ENCODE results near the gene MID1.

MID1 gene

DNA sequence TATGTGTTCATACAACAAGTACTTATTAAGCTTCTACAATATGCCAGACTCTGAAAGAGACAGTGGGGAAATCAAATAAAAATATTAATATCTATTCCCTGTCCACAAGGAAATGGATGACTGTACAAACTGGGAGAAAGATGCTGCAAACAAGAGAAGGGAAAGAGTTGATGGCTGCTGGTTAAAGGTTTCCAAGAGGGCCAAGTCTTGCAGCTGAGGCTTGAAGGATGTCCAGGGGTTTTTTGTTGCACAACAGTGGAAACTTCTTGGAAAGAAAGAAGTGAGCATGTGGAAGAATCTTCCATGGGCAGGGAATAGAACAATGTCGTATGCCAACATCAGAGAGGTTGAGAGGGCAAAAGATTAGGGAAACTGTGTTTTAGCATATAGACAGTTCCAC, 95.8 kb downstream of the MID1 start:
- no peak for DNase-seq

DNA sequence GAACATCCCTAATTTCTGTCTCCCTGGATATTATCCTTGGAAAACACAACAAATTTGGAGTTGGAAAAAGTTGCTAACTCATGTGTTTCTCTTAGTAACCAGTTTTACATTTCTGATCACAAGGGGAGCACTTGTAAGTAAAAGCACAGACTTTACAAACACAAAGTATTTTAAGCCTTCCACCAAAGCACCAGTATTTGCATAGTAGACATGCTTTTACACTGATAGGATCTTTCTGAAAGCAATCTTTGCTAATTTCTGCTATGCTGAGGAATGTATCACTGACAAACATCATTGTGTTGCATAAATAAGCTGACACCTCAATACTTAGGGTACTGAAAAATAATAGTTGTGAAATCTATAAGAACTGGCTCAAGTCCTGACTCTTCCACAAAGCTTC, 100.6 kb downstream of the MID1 start:
- DNase-seq: no peak

DNA sequence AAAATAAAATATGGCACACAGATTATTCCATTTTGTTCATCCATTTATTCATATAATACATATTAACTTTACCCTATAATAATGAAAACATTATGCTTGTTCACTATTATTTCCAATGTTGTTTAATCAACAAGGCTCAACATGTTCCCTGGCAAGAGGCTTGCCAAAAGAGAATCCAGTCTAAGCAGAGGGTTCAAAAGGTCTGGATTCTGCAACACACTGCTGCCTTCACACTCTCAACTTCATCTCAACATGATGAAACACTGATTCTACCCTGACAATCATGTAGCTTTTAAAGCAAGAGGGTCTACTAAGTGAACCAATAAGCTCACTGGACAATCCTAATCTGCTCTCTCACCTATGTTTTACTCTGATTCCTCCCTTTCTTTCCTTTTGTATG, 101.1 kb downstream of the MID1 start:
- DNase-seq: no peak

DNA sequence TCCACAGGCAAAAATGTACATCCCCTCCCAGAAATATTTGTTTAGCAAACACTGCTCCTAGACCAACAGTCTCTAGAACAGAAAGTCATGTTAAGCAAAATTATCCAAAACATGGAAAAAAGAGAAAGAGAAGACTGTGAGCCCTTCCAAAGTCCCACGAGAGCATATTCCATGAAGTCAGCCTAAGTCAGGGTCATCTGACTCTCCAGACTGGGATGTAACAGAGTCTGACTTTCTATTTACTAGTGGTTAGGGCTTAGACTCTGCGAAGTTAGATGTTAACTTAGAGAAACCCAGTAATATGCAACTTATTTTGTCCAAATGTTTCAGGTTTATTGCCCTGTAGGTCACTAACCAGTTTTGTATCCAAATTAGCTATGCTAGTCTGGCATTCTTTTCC, 102.3 kb downstream of the MID1 start:
- DNase-seq: no peak

DNA sequence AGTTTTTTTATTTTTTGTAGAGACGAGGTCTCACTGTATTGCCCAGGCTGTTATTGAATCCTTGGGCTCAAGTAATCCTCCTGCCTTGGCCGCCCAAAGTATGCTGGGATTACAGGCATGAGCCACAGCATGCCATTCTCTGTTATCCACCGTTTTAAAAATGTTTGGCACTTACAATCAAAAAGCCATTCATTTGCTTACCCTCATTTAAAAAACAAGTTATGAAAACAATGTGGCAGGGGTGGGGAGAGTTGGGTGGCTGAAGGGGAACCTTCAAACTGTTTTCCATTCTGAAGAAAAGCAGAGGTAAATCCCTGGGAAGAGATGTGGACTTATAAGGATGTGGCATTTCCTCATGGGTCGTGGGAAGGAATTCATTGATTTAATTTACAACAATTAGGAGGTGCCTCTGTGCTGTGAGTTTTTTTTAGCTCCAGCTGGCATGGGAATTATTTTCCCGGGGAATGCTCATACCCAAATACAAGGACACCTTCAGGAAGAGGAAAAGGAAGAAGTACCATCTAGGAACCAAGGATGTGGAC, 103.5 kb downstream of the MID1 start:
- no peak for DNase-seq

DNA sequence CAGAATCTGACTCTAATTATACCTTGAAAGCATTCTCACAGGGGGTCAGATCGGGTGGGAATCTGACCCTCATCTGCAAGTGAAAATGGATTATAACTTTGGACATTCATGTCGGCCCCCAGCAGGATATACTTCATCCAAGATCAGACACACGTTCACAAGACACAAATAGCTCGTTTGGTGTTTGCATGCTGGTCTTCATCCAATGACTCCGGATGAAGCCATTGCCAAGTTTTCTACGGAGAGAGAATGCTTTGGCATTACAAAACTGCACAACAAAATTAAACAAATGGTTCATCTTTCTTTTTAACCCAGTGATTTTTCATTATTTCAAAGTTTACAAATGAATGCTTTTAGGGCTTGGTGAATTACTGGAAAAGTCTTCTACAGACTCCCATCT, 105.5 kb downstream of the MID1 start:
- no peak for DNase-seq

DNA sequence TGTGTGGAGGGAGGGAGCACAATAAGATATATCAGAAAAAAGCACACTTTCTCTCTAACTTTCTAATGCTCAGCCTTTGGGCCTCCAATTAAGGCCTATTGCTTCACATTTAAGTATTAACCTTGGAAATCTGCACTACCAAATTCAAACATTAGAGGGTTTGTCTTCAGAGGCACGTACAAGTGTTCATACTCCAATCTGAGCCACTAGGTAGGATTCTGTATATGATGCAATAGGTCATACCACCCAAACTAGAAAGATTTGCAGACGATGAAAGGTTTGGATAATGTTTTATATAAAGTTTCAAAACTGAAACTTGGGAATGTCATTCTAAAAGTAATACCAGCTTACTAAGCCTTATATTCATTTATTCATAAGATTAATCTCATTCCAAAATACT, 106.4 kb downstream of the MID1 start:
- no peak for DNase-seq

DNA sequence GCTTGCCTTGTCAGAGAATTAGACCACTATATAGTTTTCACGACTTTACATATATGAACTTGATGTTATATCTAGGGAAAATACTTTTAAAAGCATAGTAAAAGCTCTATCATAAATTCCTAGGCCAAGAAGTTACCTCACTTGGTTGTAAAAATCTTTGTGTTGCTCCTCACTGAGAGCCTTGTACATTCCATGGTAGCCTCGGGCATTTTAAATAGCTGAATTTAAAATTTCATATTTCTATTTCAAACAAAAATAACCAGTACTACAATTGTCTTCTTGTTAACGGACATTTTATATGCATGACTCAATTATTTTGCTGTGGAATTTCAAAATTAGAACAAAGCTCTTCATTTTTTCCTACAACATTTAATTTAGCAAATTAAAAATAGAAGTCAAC, 107.6 kb downstream of the MID1 start:
- no peak for DNase-seq

DNA sequence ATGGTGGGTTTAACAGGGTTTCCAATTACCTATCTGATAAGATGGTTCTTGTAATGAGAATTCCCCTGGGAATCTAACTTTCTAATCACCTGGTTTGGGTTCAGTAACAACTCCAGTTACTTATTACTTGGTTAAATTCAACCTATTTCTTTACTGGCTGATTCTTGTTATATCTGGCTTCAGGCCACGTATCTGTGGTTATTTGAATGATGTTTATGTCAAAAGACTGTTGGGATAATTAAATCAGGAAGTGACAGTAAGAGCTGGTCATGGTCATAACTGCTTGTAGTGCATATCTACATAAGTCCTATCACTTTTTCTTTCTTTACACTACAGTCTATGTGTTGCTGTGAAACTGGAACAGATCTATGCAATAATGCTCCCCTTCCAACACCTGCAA, 108.1 kb downstream of the MID1 start:
- DNase-seq: no peak

DNA sequence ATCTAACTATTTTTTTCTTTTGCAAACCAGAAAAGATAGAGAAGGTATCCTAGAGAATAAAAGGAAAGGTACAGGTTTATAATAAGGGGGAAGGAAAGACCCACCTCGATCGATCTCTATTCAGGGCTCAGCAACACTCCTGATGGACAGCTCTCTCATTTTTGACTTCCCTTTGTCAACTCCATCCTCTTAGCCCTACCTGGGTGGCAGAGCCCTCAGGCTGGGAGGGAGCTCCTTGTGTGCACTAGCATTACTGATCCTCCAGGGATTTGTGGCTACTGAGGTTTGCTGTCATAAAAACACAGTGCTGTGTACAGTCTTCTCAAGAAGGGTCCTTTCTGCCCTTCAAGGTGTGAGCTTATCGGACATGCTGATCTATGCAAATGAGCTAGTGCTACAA, 111.0 kb downstream of the MID1 start:
- no peak for DNase-seq

DNA sequence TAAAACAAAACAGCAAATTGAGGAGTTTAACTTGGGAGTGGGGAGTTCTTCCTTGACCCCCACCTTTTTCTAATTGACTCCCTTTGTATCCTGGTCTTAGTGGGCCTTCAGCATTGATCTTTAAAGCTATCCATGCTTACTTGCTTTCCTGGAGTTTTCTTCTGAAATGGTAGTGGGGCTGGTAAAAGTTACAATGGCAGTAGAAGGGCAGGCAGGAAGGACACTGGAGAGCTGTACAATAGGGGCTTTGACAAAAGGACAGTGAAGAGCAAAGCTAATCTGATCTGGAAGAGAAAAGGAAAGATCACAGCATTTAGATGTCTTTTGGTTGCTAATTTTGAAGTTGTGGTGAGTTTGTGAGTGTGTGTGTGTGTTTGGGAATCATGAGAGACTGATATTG, 111.5 kb downstream of the MID1 start:
- DNase-seq: no peak

DNA sequence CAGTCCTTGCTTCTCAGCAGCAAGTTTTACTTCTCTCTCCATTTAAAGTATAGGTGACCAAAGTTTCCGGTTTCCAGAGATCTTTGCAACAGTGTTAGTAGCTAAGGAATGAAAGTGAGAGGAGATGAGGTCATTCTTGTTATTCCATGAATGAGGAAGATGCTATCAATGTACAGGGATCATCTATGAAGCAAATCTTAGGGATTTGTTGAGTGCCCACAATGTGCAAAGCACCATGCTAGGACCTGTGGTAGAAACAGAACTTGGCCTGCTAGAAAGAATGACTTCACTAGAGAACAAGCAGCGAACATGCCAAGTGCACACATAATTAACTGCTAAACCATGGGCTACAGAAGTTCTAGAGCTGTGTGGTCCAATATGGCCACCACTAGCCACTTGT, 112.5 kb downstream of the MID1 start:
- no peak for DNase-seq

DNA sequence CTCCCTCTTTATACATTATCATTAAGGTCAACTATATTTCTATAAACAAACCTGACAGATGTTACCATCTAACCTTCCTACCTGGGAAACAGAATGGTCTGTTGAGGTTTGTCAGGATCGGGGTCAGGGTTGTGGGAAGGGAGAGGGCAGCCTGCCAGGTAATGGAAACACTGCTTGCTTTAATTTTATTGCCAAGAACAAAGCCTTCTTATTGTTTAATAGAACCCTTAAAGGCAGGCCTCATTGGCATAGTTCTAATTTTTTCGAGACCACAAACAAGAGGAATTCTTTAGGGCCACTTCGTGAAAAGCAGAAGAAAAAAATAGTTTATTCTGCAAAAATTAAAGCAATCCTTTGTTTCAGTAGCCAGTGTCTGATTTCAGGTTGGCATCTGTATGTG, 113.2 kb downstream of the MID1 start:
- no peak for DNase-seq

DNA sequence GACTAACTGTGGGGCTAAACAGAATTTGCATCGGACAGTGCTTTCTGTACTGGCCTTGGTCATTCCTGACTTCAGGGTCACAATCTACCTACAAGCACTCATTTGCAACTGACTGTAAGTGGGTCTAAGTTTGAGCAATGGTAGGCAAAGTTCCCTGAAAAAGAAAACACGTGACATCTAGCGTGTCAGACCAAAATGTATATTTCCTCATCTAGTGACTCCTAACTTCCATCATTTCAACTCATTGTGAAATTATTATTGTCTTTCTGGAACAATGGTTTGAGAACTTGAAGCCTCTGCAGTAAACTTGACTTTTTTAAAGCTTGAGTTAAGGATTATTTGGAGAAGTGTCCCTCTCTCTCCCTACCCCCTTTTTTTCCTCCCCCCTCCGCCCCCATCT, 113.6 kb downstream of the MID1 start:
- DNase-seq: peak in 2 of 3 donors; percentile 1

DNA sequence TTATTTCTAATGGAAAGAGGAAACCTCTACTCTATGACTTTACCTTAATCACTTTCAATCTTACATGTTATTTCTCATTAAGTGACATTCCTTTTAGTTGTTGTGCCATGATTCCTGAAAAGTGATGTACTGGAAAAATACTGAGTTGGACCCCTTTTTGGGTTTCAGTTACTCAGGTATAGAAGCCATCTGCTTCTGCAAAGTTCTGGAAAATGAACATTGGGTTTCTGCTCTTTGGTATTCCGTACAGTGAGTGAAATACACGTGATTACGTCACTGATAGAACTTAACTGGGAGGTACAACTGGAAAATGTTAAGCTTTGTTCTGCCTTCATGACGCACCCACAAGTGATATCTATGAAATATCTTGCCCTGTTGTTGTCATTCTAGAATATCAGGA, 114.7 kb downstream of the MID1 start:
- no peak for DNase-seq

DNA sequence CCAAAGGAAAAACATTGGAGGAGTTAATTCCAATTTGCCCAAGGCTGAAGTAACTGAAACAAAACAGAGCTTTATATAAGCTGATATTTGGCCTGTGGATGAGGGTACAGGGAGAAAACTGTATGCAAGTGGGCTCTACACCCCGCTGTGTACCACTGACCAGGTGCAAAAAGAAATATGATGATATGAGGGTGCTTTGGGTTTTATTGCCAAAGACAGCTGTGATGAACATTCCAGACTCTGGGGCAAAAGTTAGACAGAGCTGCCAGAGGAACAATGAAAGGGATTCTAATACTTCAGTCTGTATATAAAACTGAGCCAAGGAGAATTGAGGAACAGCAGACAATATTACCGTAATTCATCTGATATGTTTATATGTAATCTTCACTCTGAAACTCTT, 117.4 kb downstream of the MID1 start:
- DNase-seq: no peak

DNA sequence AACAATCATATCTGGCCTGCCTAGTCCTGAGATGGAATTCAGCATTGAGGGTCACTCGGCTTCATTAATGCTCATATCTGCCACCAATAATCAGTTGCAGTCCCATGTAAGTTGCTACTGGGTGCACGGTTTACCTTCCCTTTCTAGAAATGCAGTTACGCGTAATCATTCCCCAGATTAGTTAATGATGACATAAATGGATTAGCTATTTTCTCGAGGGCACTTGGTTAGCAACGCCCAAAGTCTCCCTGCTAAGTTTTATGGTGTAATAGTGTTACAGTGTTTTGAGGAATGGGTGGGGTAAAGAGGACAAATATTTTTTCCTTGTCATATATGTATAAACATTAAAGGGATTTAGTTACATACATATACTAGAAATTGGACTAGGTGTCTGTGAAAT, 118.8 kb downstream of the MID1 start:
- no peak for DNase-seq

DNA sequence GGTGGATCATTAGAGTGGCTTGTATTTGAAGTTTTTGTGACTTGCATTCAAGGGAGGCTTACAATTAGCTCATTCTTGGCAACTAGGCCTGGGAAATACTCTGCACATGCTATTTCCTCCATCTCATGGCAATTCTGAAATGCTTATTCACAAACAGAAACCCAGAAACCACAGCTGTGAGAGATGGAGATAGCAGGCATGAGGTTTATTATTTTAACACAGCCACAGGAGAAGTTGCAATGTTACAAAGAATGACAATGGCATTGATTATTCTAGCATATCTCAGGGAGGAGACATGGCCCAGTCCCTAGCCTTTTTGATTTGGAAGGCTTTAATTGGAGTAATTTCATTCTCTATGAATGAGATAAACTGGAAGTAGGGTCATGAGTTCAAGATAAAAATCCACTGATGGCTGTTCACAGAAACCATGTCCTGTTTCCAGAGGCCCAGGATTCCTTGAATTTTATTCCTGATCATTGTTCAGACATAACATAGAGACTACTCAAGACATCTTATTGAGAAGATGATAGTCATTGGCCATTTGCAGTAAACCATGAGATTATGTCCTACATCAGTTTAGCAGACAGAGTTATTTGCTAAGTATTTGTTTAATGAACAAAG, 123.9 kb downstream of the MID1 start:
- no peak for DNase-seq

DNA sequence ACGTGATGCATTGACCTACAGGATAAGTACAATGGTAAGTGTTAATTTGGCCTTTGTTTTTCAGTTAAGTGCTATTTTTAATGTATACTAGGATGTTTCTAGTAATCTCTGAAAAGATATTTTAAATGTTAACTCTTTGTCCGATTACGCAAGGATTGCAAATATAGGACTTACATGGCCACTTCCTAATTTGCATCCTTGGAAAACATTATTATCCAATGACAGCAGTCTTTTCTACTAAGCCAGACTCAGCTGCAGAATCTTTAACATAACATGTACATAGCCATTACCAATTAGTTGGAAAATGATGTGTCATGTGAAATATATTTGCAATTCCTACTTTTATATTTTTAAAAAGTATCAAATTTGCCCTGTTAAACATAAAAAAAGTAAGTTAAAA, 124.7 kb downstream of the MID1 start:
- no peak for DNase-seq

DNA sequence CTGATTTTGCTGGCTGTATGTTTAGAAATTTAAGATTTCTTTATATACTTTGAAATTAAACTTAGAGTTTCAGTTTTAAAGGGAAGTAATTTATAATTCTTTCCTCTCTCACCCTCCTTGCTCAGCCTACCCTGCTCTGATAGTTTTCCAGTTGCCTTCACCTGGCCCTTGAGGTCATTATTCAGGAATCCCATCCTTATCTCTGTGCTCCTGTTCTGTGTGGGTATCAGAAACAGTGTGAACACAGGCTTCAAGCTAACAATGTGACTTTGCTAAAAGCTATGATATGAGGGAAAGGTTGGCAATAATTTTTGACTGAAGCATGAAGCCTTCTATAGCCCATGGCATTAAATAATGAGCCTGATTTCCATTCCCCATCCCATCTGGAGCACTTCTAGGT, 128.1 kb downstream of the MID1 start:
- DNase-seq: no peak

DNA sequence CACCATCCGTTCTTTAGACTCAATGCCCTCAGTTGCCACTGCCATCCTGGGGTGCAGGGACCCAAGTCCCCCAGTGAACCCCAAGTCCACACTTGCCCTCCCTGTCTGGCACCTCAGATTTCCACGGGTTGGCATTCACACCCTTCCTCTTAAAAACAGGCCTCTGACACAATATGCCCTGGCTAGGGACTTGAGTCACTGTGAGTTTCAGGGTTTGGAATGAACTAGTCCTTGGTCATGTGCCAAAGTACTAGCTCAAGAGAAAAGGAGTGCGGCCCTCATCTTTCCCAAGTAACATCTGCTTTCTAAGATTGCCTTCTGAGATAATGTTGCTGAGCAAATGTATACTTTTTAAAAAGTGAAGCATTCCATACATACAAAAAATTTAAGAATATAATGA, 134.0 kb downstream of the MID1 start:
- DNase-seq: no peak

DNA sequence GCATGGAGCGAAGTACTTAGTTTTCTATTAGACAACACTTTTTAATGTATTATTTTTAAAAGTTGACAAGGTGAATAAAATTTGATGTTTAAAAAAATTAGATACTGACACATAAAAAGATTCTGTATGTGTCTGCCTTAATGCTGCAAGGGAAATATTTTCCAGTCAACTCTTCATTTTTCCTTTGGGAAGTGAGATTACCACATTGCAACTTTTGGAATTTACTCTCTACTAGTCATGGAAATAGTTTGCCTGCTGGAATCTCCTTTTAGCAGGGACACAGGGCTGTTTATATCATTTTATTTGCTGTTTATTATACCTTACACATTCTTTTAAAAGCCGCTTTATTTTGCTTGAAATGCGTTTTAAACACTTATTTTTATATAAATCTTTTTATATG, 135.1 kb downstream of the MID1 start:
- DNase-seq: no peak

DNA sequence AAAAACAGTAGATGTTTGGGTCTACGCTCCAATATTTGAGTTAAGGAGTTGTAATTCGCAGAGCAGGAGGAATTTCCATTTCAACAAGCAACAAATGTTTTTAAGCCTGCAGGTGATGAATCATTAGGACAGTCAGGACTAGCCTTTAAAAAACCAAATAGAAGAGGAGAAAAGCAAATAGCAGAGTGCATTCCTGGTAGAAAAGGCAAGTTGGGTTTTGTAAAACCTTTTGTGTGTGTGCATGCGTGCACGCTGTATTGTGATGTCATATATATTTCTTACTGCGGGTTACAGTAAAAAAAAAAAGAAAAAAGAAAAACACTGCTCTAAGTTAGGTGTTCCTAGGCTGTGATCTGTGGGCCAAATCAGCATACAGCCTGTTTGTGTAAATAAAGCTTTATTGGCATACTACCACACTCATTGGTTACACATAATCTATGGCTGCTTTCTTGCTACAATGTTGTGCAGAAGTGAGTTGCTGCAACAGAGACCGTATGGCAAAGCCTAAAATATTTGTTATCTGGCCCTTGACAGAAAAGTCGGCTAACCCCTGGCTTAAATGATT, 135.6 kb downstream of the MID1 start:
- no peak for DNase-seq

DNA sequence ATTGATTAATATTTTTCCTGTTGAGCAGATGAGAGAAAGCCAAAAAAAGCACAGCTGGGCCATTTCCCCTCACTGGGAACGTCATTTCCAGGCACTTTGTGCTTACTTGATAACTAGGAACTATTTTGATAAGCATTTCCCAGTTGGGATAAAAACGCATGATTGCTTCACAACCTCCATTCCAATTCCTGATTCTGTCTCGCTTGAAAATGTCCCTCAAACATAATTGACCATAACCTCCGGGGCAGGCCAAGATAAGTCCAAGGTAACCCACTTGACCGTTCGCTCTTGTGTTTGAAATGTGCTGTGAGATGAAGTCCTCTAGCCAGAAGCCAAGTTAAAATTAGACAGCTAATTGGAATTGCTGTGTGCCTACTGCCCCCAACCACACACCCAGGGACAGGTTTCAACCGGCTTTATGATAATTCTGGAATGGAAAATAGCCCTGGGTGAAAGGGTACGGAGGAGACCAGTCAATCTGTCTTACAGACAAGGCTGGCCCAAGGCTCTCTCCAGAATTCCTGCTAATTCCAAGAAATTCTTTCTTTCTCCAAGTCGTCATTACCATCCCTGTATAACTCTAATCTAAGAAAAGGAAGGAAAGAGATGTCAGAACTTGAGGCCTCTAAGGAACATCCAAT, 137.1 kb downstream of the MID1 start:
- no peak for DNase-seq

DNA sequence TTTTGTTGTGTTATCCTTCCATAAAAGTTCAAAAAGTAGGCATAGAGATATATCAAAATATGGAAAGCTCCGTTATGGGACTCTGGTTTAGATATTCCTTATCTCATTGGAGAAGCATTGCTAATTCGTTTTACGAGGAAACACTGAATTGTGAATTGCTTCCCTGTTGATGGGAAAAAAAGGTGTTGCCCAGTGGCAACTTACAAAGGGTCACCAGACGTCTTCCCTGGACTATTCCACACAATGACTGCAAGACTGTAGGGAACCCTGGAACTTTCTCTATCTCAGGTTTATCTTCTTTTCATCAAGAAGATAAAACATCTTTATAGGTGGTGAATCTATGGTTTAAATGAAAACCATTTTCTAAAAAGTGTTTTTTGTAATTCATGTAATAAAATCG, 137.7 kb downstream of the MID1 start:
- DNase-seq: no peak

Measured in suppressor macrophage treated with lipopolysaccharide for 1 hour (primary cell).